Ovary (tissue), 9 donors: ENCODE results near the gene OLA1. TPM values are rescaled to one million over a fixed set of nuclear protein-coding genes. Genes with fewer than 3 reads are reported as not detected.

Experiments used
- DNase-seq, 5 donors: peaks; one replicate each; pipeline ENCODE4 v3.0.0-alpha.2; 2019 to 2020
- H3K27ac ChIP-seq, 2 donors: fragments of 200-600 bp; one replicate each; pipeline versions ENCODE4 v1.5.1 to v1.8.0; 2019 to 2022
- H3K27me3 ChIP-seq: fragments of 200-600 bp; one replicate; pipeline ENCODE4 v1.8.0; 2022
- H3K36me3 ChIP-seq: fragments of 200-600 bp; sonication (generic); one replicate; pipeline ENCODE4 v1.5.1; 2019
- H3K4me1 ChIP-seq: one replicate; pipeline ENCODE4 v1.8.1; 2013; ENCODE audit warnings: mild to moderate bottlenecking, moderate library complexity; ENCODE audit not compliant: insufficient read depth
- H3K4me3 ChIP-seq: fragments of 200-600 bp; sonication (generic); one replicate; pipeline ENCODE4 v1.5.1; 2017
- H3K9me3 ChIP-seq, 2 donors: fragments of 200-600 bp in 1 of 2; sonication (generic) in 1 of 2; one replicate each; pipeline versions ENCODE4 v1.5.1 to v1.8.1; 2013 to 2019; ENCODE audit warnings: mild to moderate bottlenecking in 1 of 2, moderate library complexity in 1 of 2
- CTCF ChIP-seq, 3 donors: fragments of 450-650 bp in 2 of 3; fragments of 200-600 bp in 1 of 3; IDR thresholded peaks; one replicate each; pipeline versions ENCODE4 v1.5.1 to v1.8.0; 2016 to 2022; ENCODE audit warnings: antibody characterized with exemption in 3 of 3, mild to moderate bottlenecking in 1 of 3
- EP300 ChIP-seq: sonication (generic); formaldehyde crosslinking; IDR thresholded peaks from one replicate; pipeline ENCODE4 v1.6.1; 2017; ENCODE audit warnings: antibody characterized with exemption
- POLR2A ChIP-seq: fragments of 450-650 bp; IDR thresholded peaks from one replicate; pipeline ENCODE4 v1.6.1; 2017; ENCODE audit warnings: antibody characterized with exemption, mild to moderate bottlenecking, moderate library complexity
- WGBS, 3 donors: extraction: QIAGEN DNeasy Blood & Tissue Kit in 1 of 3; methylation state at CpG; one replicate each; pipeline versions ENCODE4 v1.1.5 to v1.1.7; 2013 to 2017; 5-methylcytosine and 5-hydroxymethylcytosine counted together
- intact Hi-C, 4 donors: fragments of 100-400 bp; cut with DNase I; formaldehyde crosslinking; loops; one replicate each; pipeline versions ENCODE4 v1.11.0 to v1.15.1; 2022 to 2023
- polyA plus RNA-seq, 2 donors: library from polyadenylated mRNA; stranded (reverse); fragments of 200-250 nt in 1 of 2; fragments of 350-450 nt in 1 of 2; fragmentation: Illumina TruSeq in 1 of 2; extraction: RNeasy Lipid Tissue Mini Kit (QIAGEN cat#74804) in 1 of 2; gene quantifications; one replicate each; pipeline ENCODE4 v1.2.3, GENCODE V29; 2013 to 2014
- total RNA-seq, 7 donors: library from RNA; depleted of rRNA in 2 of 7; stranded (reverse); fragments of >200 nt in 2 of 7; fragmentation: NEBNext Ultra II Directional in 3 of 7; extraction: Animal tissue kit (Norgen Biotek cat#: 25700) in 3 of 7; gene quantifications; one replicate each; pipeline versions ENCODE4 v1.1.0 to v1.2.4, GENCODE V29; 2016 to 2023
- donor health status: DM: no; HTN: no; CAD: no; lungs with moderate emphysema.
- donor health status: DM: no; HTN: no; CAD: no.
- donor health status: Bipolar disorder and iron deficiency.
- donor health status: DM: yes; HTN: yes; CAD: no.
- donor health status: DM: no; HTN: no; CAD: no.
- donor health status: DM: yes; HTN: yes; CAD: no.

Gene OLA1
- total and polyA plus RNA-seq, 9 donors = 25.6 to 127 (median 45.2) TPM

GRCh38 chr2:174078275-174078674, 170.1 kb downstream of the OLA1 start:
- intact Hi-C loops = no loop called here
- TF ChIP-seq POLR2A = no peak
- TF ChIP-seq CTCF (IDR thresholded peaks at IDR 0.05) = no peak
- TF ChIP-seq EP300 = no peak
- H3K36me3 ChIP-seq = no peaks in the 10 kb centered on the region
- no peak for DNase-seq
- no peak overlapping the region for H3K4me3 ChIP-seq
- H3K27ac ChIP-seq = no peak overlapping the region
- H3K4me1 ChIP-seq = no peaks in the 10 kb centered on the region
- H3K27me3 ChIP-seq = no peaks in the 10 kb centered on the region
- no peaks in the 10 kb centered on the region for H3K9me3 ChIP-seq

DNA sequence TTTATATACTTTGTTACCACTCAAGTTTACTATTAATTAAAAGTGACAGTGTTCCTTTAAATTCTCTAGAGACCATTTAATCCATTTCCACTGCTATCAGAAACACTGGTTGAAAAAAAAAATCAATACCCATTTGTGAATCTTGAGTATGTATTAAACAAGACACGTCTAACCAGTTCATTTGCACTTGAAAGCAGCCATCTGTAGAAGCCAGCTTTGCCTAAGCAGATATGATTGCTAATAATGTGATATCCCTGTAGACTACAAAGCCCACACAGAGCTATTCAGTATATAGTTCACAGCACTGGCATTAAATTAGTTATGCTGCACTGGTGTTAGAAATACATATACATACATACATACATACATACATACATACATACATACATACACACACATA, 171.4 kb downstream of the OLA1 start:
- Histone ChIP-seq H3K36me3 (no peaks in the 10 kb centered on the region), H3K4me1 (no peaks in the 10 kb centered on the region), H3K27me3 (no peaks in the 10 kb centered on the region), H3K4me3 (no peak overlapping the region), H3K9me3 (no peaks in the 10 kb centered on the region), H3K27ac (no peak overlapping the region)
- TF ChIP-seq POLR2A (no peak), EP300 (no peak), CTCF (IDR thresholded peaks at IDR 0.05) (no peak)
- WGBS, 3 donors = 77 to 83% (median 83%) methylated on average over 1 of the region's 1 CpG
- DNase-seq = no peak
- intact Hi-C loops = no loop called here

DNA sequence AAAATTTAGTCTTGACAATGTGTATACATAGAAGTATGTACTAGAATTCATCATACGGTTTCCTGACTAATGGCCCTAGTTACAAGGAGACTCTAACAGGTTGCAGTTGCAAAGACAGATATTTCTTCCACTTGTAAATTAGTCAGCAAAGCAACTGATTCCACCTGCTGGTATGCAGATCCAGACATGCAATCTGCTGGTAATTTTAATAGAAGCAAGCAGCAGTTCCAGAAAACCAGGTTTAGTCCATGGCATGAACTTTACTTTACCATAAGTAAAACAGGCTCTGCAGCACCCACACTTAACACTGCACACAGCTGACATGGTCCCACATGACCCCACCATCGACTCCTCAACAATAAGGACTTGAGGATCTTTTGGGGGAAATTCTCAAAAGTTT, 172.3 kb downstream of the OLA1 start:
- H3K27ac ChIP-seq = no peak overlapping the region
- no peaks in the 10 kb centered on the region for H3K36me3 ChIP-seq
- WGBS, 3 donors = 74 to 80% (median 75%) methylated on average over 2 of the region's 2 CpGs
- no peak for DNase-seq
- no peaks in the 10 kb centered on the region for H3K4me1 ChIP-seq
- intact Hi-C loops = no loop called here
- no peaks in the 10 kb centered on the region for H3K9me3 ChIP-seq
- H3K4me3 ChIP-seq = no peak overlapping the region
- no peaks in the 10 kb centered on the region for H3K27me3 ChIP-seq
- TF ChIP-seq CTCF (IDR thresholded peaks at IDR 0.05) = no peak
- no peak for TF ChIP-seq POLR2A
- TF ChIP-seq EP300 = no peak

GRCh38 chr2:174074831-174075230, 173.5 kb downstream of the OLA1 start:
- Histone ChIP-seq H3K4me3 (no peak overlapping the region), H3K27ac (no peak overlapping the region), H3K9me3 (no peaks in the 10 kb centered on the region), H3K36me3 (no peaks in the 10 kb centered on the region), H3K27me3 (no peaks in the 10 kb centered on the region), H3K4me1 (no peaks in the 10 kb centered on the region)
- no peak for DNase-seq
- TF ChIP-seq EP300 = no peak
- no peak for TF ChIP-seq POLR2A
- TF ChIP-seq CTCF (IDR thresholded peaks at IDR 0.05) = no peak
- 96 to 97% (median 96%) methylated on average over 4 of the region's 4 CpGs for WGBS, 3 donors
- intact Hi-C loops = no loop called here

DNA sequence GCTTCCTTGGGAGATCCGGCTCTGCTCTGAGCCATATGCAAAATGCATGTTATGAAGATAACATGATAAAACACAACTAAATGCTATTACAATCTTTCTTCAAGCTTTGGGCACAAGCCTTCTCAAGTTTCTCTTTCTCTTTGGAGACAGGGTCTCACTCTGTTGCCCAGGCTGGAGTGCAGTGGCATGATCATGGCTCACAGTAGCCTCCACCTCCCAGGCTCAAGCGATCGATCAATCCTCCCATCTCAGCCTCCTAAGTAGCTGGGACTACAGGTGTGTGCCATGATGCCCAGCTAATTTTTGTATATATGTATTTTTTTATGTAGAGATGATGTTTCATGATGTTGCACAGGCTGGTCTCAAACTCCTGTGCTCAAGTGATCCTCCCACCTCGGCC, 175.5 kb downstream of the OLA1 start:
- Histone ChIP-seq H3K4me3 (no peak overlapping the region), H3K27ac (no peak overlapping the region), H3K9me3 (no peaks in the 10 kb centered on the region), H3K27me3 (no peaks in the 10 kb centered on the region), H3K4me1 (no peaks in the 10 kb centered on the region), H3K36me3 (no peaks in the 10 kb centered on the region)
- no peak for TF ChIP-seq CTCF (IDR thresholded peaks at IDR 0.05)
- TF ChIP-seq POLR2A = no peak
- no peak for TF ChIP-seq EP300
- intact Hi-C loops = no loop called here
- no peak for DNase-seq
- 96 to 99% (median 97%) methylated on average over 4 of the region's 4 CpGs for WGBS, 3 donors
